Astrocyte of the spinal cord (primary cell): ENCODE results near the gene BAG5.

Source experiments
- DNase-seq: peaks from one replicate; pipeline ENCODE4 v3.0.0; 2011; ENCODE audit warnings: low read depth, low spot score
- H3K4me3 ChIP-seq: 2 replicates; pipeline ENCODE4 v1.5.1; 2011; ENCODE audit warnings: low read depth, mild to moderate bottlenecking, low read length, moderate library complexity
- in situ Hi-C: cut with HindIII; loops from 2 replicates; pipeline ENCODE4 v1.10.0; 2017; ENCODE audit warnings: low sequenced_read_pairs
- TF ChIP-seq, protein P1 (sequence below): IDR thresholded peaks from 2 replicates; pipeline ENCODE4 v1.5.1; 2012; ENCODE audit warnings: low read depth, mild to moderate bottlenecking, low read length, inconsistent platforms

BAG5 gene

DNA sequence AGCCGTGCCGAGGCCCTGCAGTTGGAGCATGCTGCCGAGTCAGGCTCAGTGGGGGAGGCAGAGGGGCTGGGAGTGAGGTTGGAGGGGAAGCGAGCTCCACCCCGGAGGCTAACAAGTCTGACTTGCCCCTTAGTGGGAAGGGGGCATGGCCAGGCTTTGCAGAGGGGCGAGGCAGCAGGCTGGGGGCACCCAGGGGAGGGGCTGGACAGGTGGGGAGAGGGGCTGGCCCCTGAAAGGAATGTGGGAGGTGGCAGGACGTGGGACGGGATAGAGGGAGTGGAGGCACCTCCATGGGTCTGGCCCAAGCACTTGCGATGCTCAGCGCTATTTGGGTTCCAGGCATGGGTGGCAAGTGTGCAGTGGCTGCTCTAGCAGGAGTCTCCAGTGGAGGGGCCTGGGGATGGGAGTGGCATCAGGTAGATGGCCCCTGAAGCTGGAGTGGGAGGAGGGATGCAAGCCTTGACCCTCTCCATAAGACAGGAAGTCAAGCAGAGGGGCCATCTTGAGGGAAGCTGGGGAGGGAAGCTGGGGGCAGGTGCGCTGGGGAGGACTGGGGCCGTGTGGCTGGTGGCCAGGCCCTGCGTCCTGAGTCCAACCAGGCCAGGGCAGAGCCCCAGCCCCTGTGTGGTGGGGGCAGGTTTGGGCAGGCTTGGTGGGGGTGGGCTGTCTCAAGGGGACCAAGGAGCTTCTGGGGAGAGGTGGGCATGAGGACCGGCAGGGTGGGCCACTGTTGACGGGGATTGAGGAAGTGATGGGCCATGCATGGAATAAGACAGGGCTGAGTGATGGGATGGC is 30.8 kb downstream of the BAG5 start:
- TF ChIP-seq, protein P1, sequence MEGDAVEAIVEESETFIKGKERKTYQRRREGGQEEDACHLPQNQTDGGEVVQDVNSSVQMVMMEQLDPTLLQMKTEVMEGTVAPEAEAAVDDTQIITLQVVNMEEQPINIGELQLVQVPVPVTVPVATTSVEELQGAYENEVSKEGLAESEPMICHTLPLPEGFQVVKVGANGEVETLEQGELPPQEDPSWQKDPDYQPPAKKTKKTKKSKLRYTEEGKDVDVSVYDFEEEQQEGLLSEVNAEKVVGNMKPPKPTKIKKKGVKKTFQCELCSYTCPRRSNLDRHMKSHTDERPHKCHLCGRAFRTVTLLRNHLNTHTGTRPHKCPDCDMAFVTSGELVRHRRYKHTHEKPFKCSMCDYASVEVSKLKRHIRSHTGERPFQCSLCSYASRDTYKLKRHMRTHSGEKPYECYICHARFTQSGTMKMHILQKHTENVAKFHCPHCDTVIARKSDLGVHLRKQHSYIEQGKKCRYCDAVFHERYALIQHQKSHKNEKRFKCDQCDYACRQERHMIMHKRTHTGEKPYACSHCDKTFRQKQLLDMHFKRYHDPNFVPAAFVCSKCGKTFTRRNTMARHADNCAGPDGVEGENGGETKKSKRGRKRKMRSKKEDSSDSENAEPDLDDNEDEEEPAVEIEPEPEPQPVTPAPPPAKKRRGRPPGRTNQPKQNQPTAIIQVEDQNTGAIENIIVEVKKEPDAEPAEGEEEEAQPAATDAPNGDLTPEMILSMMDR, result no peak
- no peak for DNase-seq
- in situ Hi-C loops, result no loop called here
- H3K4me3 ChIP-seq, result no peak overlapping the region

GRCh38 chr14:103530831-103531230 is 31.6 kb downstream of the BAG5 start:
- in situ Hi-C loops, result no loop called here
- no peak for DNase-seq
- TF ChIP-seq, protein P1, result no peak
- no peak overlapping the region for H3K4me3 ChIP-seq

DNA sequence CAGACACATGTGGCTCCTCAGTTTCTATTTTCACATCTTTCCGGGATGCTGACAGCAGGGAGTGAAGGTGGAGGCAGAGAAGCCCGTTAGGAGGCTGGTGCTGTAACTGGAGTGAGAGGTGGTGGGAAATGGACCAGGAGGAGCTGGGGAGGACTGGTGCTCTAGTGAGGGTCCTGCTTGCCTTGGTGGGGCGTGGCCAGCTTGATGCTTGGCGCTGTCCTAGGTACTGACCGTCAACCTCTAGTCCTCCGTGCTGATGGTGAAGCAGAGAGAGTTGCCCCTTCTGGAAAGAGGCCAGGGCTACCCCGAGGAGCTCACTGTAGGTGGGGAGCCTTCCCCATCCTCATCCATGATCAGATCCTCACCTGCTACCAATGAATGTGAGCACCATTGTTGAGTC is 32.1 kb downstream of the BAG5 start:
- in situ Hi-C loops, result no loop called here
- TF ChIP-seq, protein P1, result no peak
- peak overlapping the region; percentile 92 for H3K4me3 ChIP-seq
- no peak for DNase-seq

GRCh38 chr14:103529383-103530365 is 32.8 kb downstream of the BAG5 start:
- TF ChIP-seq, protein P1, result no peak
- in situ Hi-C loops, result no loop called here
- H3K4me3 ChIP-seq, result peak overlapping the region; percentile 92
- DNase-seq, result no peak

DNA sequence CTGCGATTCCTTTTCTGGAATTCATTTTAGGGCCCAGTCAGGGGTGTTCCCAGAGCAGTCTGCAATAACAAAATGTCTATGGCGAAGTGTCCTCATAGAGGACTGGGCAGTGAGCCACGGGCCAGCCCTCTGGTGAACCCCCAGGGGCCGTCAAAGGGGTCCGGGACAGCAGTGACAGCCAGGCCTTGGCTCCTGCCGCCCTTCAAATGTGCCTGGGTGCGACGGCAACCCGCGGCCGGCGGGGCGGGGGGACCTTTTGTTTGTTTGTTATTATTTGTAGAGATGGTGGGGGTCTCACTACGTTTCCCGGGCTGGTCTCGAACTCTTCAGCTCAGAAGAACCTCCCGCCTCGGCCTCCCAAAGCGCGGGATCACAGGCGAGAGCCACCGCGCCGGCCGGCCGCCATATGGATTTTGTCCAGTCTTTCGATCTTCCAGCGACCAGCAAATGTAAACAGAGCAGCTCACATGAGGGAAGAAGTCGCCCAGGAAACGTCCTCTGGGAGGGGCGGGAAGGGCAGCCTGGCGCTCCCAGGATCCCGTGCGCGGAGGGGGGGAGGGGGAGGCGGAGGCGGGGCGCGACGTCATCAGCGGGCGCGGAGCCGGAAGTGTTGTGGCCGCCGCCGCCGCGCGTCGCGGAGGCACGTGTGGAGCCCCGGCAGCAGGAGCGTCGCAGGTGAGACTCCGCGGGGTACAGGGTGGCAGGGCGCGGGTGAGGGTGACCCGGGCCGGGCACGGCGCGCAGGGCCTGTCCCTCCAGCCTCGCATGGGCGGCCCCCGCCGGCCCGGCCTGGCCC is 33.7 kb downstream of the BAG5 start, which contains the start of gene TRMT61A:
TSS of gene TRMT61A (plus strand) at position 610 of the 796 bp plus-strand sequence. CDS start 783 bp downstream, outside the sequence.
- in situ Hi-C loops, result no loop called here
- H3K4me3 ChIP-seq, result peak within 1 kb of the TSS; percentile 92
- TF ChIP-seq, protein P1, result no peak
- peak; percentile 88 for DNase-seq

DNA sequence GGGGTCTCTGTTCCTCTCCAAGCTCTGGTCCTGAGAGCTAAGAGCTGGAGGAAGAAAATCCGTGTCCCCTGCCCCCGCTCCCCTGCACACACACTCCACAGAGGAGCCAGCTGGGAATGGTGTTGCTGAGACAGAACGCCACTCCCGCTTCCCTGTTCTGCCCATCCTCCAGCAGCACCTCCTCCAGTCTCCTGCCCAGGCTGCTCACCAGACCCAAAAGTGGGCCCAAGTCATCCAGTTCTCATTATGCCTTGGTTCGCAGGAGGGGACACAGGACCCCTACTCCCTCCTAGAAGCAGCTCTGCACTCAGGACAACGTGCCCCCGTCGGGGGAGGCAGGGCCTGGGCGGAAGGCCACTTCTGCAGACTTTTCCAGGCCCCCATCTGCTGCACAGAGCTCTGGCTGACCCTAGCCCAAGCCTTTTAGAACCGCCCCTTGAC is 34.3 kb downstream of the BAG5 start:
- in situ Hi-C loops, result no loop called here
- DNase-seq, result no peak
- H3K4me3 ChIP-seq, result peak overlapping the region; percentile 92
- TF ChIP-seq, protein P1, result no peak
